Nephron progenitor cell (in vitro differentiated cells): ENCODE data around the gene GRAP2.
"Not testable (repeated sequence)": the region's sequence is repeated elsewhere in the genome, so short reads cannot be mapped to it uniquely, and the experiment has no call there.

Source experiments
- DNase-seq: peaks from one replicate; pipeline ENCODE4 v3.0.0; 2021
- H3K27ac Mint-ChIP-seq: 2 replicates; pipeline ENCODE4 v1.8.0; 2021; ENCODE audit warnings: mild to moderate bottlenecking, moderate library complexity, mixed read lengths
- H3K27me3 Mint-ChIP-seq: 2 replicates; pipeline ENCODE4 v1.8.0; 2021; ENCODE audit warnings: mild to moderate bottlenecking, low read depth, mixed read lengths; ENCODE audit not compliant: poor library complexity
- H3K36me3 Mint-ChIP-seq: 2 replicates; pipeline ENCODE4 v1.8.0; 2021; ENCODE audit warnings: low read depth, mixed read lengths
- H3K4me1 Mint-ChIP-seq: 2 replicates; pipeline ENCODE4 v1.8.0; 2021; ENCODE audit warnings: mixed read lengths
- H3K4me3 Mint-ChIP-seq: 2 replicates; pipeline ENCODE4 v1.8.0; 2021; ENCODE audit warnings: mild to moderate bottlenecking, moderate library complexity, mixed read lengths
- H3K9me3 Mint-ChIP-seq: 2 replicates; pipeline ENCODE4 v1.8.0; 2021; ENCODE audit warnings: mild to moderate bottlenecking, moderate library complexity, mixed read lengths
- TF ChIP-seq, protein P1 (sequence below): fragments of 200-600 bp; sonication (generic); IDR thresholded peaks from 2 replicates; pipeline ENCODE4 v1.5.0; 2021; ENCODE audit warnings: antibody characterized with exemption

Gene GRAP2

DNA sequence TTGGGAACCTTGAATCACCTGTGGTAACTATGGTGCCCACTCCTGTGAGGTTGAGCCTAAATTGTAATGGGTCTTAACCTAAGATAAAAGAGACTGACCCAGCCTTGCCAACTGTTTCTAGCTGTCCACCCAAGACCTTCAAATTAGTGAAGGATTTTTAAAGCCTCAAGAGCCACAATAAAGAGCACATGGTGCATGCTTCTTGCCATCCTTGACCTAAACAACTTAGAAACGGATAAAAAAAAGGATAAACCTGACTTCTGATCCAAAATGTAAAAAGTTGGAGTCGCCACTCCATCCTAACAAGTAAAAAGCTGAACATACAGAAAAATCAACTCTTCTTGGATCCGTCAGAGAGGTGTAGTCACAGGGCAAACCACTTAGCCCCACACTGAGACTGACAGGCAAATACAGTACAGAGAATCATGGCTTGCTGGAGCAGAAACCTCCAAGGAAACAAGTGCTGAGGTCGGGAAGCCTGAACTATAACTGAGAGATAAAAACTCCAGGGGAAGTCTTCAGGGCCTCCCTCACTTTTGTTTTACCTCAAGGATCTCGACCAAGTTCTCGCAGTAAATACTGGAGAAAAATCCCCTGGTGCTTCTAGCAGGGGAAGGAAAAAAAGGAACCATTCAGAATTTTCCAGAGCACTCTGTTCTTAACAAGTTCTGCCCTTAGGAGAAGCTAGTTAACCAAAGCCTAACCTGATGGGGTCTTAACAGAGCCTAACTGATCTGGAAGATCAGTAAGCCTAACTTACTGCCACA is 23.6 kb upstream of the GRAP2 start:
- Mint-ChIP-seq H3K9me3 (no peaks in the 10 kb centered on the region), H3K36me3 (no peaks in the 10 kb centered on the region), H3K4me1 (no peaks in the 10 kb centered on the region), H3K27me3 (peaks cover 4% of the 10 kb centered on the region), H3K27ac (no peak overlapping the region), H3K4me3 (no peak overlapping the region)
- no peak for DNase-seq
- TF ChIP-seq, protein P1, sequence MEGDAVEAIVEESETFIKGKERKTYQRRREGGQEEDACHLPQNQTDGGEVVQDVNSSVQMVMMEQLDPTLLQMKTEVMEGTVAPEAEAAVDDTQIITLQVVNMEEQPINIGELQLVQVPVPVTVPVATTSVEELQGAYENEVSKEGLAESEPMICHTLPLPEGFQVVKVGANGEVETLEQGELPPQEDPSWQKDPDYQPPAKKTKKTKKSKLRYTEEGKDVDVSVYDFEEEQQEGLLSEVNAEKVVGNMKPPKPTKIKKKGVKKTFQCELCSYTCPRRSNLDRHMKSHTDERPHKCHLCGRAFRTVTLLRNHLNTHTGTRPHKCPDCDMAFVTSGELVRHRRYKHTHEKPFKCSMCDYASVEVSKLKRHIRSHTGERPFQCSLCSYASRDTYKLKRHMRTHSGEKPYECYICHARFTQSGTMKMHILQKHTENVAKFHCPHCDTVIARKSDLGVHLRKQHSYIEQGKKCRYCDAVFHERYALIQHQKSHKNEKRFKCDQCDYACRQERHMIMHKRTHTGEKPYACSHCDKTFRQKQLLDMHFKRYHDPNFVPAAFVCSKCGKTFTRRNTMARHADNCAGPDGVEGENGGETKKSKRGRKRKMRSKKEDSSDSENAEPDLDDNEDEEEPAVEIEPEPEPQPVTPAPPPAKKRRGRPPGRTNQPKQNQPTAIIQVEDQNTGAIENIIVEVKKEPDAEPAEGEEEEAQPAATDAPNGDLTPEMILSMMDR = no peak

DNA sequence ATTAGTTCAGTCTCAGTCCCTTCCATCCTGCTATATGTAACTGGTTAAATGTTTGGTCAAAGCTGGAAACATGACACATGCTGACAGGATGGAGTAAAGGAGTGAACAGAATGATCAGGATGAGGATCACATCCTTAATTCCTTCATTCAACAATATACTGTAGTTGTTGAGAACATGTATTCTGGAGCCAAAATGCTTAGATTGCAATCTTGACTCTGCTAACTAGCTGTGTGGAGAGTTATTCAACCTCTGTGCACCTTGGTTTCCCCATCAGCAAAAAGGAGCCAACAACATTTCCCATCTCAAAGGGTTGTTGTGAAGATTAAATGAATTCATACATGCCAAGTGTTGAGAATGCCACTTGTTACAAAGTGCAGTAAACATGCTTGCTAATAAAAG is 20.2 kb upstream of the GRAP2 start:
- no peak for DNase-seq
- TF ChIP-seq, protein P1 = no peak
- Mint-ChIP-seq H3K36me3 (no peaks in the 10 kb centered on the region), H3K27me3 (peaks cover 4% of the 10 kb centered on the region), H3K27ac (no peak overlapping the region), H3K9me3 (peaks cover 11% of the 10 kb centered on the region), H3K4me1 (no peaks in the 10 kb centered on the region), H3K4me3 (no peak overlapping the region)

DNA sequence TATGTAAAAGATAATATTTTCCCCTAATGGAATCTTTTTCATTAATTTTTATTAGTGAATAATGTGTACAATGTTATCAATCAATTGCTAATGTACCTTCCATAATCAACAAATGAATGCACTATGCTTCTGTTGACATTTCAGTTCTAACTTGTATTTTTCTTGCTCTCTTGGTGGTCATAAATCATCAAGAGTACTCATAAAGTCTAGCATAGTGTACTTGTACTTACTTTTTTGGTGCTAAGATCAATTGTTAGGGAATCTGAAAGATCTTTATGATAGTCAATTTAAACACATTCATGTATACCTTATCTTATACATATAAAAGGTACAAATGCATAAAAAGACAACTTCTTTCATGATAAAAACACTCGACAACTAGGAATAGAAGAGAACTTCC is 17.8 kb upstream of the GRAP2 start:
- H3K4me1 Mint-ChIP-seq = no peaks in the 10 kb centered on the region
- no peaks in the 10 kb centered on the region for H3K36me3 Mint-ChIP-seq
- H3K27ac Mint-ChIP-seq = no peak overlapping the region
- no peak for DNase-seq
- H3K27me3 Mint-ChIP-seq = peaks cover 4% of the 10 kb centered on the region
- H3K4me3 Mint-ChIP-seq = no peak overlapping the region
- H3K9me3 Mint-ChIP-seq = peaks cover 11% of the 10 kb centered on the region
- TF ChIP-seq, protein P1 = no peak

DNA sequence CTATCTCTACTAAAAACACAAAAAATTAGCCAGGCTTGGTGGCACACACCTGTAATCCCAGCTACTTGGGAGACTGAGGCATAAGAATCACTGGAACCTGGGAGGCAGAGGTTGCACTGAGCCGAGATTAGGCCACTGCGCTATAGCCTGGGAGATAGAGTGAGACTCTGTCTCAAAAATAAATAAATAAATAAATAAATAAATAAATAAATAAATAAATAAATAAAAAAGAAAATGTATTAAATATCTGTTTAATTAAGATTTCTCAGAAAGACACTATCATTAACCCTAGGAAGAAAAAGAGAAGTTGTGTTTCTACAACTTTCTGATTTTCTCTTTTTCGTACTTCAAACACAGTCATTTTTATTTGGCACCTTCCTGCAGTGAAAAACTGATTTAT is 11.0 kb upstream of the GRAP2 start:
- H3K4me1 Mint-ChIP-seq = not testable (repeated sequence)

DNA sequence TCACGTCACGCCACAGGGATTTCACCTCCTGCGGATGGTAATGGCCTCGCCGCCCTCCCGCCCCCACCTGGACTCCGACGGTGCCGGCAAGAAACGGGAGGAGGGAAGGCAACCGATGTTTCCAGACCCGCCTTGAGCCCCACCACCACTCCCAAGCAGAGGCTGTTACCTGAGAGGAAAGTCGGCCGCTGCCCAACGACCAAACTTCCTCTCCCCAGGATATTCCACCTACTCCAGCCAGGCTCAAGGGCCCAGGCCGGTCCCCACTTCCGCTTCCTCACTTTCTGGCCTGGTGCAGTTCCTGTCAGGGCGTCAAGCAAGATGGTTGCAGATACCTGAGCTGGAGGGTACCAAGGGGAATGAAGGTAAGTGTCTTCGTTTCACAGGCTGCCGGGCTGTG is 7.4 kb upstream of the GRAP2 start, which contains the start of gene ENTHD1:
ENTHD1 (minus strand) TSS at position 235 of the 400 bp plus-strand sequence. CDS start 6,012 bp downstream, outside the sequence.
- TF ChIP-seq, protein P1 = no peak
- H3K4me1 Mint-ChIP-seq = no peaks in the 10 kb centered on the region
- no peak within 1 kb of the TSS for H3K4me3 Mint-ChIP-seq
- DNase-seq = no peak
- no peak within 1 kb of the TSS for H3K27ac Mint-ChIP-seq
- H3K36me3 Mint-ChIP-seq = no peaks in the 10 kb centered on the region
- peaks cover 5% of the 10 kb centered on the region for H3K27me3 Mint-ChIP-seq
- no peaks in the 10 kb centered on the region for H3K9me3 Mint-ChIP-seq

More for the DNA sequence above, 11.0 kb upstream of the GRAP2 start:
- not testable (repeated sequence) for H3K9me3 Mint-ChIP-seq, DNase-seq, H3K27me3 Mint-ChIP-seq, H3K36me3 Mint-ChIP-seq, H3K27ac Mint-ChIP-seq, H3K4me3 Mint-ChIP-seq

DNA sequence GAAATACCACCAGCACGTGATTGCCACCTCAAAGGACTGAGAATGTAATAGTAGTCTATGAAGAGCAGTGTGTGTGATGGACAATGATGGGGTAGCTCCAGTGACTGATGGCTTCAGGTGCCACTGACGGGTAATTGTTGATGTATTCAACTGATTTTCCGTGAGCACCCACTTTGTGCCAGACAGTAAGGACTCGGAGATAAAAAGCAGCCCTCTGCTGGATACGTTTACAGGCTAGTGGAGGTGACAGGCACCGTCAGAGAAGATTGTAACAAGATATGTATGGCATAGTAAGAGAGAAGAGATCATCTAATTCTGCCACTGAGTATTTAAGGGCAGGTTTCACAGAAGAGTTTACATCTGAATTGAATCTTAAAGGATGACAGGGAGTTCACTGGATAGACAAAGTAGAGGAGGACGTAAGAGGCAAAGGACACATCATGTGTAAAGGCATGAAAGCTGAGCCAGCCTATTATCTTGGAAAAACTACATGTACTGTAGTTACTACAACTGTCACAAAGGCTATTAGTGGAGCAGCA is 6.3 kb upstream of the GRAP2 start:
- DNase-seq = no peak
- no peak overlapping the region for H3K27ac Mint-ChIP-seq
- H3K9me3 Mint-ChIP-seq = no peaks in the 10 kb centered on the region
- no peaks in the 10 kb centered on the region for H3K36me3 Mint-ChIP-seq
- no peak overlapping the region for H3K4me3 Mint-ChIP-seq
- TF ChIP-seq, protein P1 = no peak
- H3K27me3 Mint-ChIP-seq = peaks cover 5% of the 10 kb centered on the region
- H3K4me1 Mint-ChIP-seq = no peaks in the 10 kb centered on the region
